GM12865 (cell line): ENCODE measurements around the gene EHBP1.

ENCODE experiments used
- DNase-seq: peaks from one replicate; pipeline ENCODE4 v3.0.0; 2010; ENCODE audit warnings: low read depth
- H3K4me3 ChIP-seq: 2 replicates; pipeline ENCODE4 v1.5.1; 2011; ENCODE audit warnings: mild to moderate bottlenecking, low read depth, low read length, control low read depth
- CTCF ChIP-seq: IDR thresholded peaks from 2 replicates; pipeline ENCODE4 v1.5.1; 2011; ENCODE audit warnings: low read length, control low read depth, low read depth, inconsistent platforms; ENCODE audit not compliant: insufficient read depth; ENCODE audit errors: missing control alignments

Gene EHBP1

GRCh38 chr2:62801814-62802523 is 96.5 kb downstream of the EHBP1 start:
- DNase-seq = peak; percentile 28
- H3K4me3 ChIP-seq = peak overlapping the region; percentile 16
- peak; percentile 9 for TF ChIP-seq CTCF

- DNase-seq = no peak
- no peak for TF ChIP-seq CTCF
- no peak overlapping the region for H3K4me3 ChIP-seq
Measured at GRCh38 chr2:62803961-62804360, 98.4 kb downstream of the EHBP1 start.

GRCh38 chr2:62806231-62806630 is 100.7 kb downstream of the EHBP1 start:
- no peak for DNase-seq
- no peak for TF ChIP-seq CTCF
- no peak overlapping the region for H3K4me3 ChIP-seq

GRCh38 chr2:62808554-62808953 is 103.0 kb downstream of the EHBP1 start:
- TF ChIP-seq CTCF = no peak
- H3K4me3 ChIP-seq = no peak overlapping the region
- no peak for DNase-seq

- H3K4me3 ChIP-seq = no peak overlapping the region
- DNase-seq = no peak
- TF ChIP-seq CTCF = no peak
Measured at GRCh38 chr2:62811086-62811485, 105.6 kb downstream of the EHBP1 start.

GRCh38 chr2:62811972-62812371 is 106.5 kb downstream of the EHBP1 start:
- TF ChIP-seq CTCF = no peak
- H3K4me3 ChIP-seq = no peak overlapping the region
- DNase-seq = peak; percentile 31
